Fibroblast of lung (primary cell): ENCODE results near the gene RPL22.
"Not testable (repeated sequence)": the region's sequence is repeated elsewhere in the genome, so short reads cannot be mapped to it uniquely, and the experiment has no call there.

ENCODE experiments used
- EZH2 ChIP-seq: IDR thresholded peaks from 2 replicates; pipeline ENCODE4 v1.5.1; 2012; ENCODE audit warnings: low read length, control low read depth, mild to moderate bottlenecking; ENCODE audit errors: missing control alignments
- TF ChIP-seq, protein P1 (sequence below), 2 donors: IDR thresholded peaks in 1 of 2; conservative IDR thresholded peaks in 1 of 2; 1 replicate in 1 of 2; 2 replicates in 1 of 2; pipeline ENCODE4 v1.5.1; 2011 to 2012; ENCODE audit warnings: low read length in 2 of 2, control low read depth in 1 of 2, inconsistent platforms in 1 of 2, low read depth in 1 of 2, mild to moderate bottlenecking in 1 of 2

DNA sequence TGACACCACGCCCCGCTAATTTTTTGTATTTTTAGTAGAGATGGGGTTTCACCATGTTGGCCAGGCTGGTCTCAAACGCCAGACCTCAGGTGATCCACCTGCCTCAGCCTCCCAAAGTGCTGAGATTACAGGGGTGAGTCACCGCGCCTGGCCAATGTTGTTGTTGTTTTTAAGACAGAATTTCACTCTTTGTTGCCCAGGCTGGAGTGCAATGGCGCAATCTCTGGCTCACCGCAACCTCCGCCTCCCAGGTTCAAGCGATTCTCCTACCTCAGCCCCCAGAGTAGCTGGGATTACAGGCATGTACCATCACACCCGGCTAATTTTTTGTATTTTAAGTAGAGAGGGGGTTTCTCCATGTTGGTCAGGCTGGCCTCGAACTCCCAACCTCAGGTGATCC lies 20.2 kb upstream of the RPL22 start:
- TF ChIP-seq, protein P1, sequence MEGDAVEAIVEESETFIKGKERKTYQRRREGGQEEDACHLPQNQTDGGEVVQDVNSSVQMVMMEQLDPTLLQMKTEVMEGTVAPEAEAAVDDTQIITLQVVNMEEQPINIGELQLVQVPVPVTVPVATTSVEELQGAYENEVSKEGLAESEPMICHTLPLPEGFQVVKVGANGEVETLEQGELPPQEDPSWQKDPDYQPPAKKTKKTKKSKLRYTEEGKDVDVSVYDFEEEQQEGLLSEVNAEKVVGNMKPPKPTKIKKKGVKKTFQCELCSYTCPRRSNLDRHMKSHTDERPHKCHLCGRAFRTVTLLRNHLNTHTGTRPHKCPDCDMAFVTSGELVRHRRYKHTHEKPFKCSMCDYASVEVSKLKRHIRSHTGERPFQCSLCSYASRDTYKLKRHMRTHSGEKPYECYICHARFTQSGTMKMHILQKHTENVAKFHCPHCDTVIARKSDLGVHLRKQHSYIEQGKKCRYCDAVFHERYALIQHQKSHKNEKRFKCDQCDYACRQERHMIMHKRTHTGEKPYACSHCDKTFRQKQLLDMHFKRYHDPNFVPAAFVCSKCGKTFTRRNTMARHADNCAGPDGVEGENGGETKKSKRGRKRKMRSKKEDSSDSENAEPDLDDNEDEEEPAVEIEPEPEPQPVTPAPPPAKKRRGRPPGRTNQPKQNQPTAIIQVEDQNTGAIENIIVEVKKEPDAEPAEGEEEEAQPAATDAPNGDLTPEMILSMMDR (conservative IDR thresholded peaks at IDR 0.05 in 1 of 2, IDR thresholded peaks at IDR 0.05 in 1 of 2; ENCODE audit: low read depth in 1 of 2, low read length in 2 of 2), result not testable (repeated sequence)
- not testable (repeated sequence) for TF ChIP-seq EZH2
